SK-N-SH treated with all-trans-retinoic acid at 6 μM for 48 hours (cell line): ENCODE results near the gene CPN1.

Source experiments
- ESRRG ChIP-seq: fragments of 250-450 bp; sonication (Bioruptor Pico); IDR thresholded peaks from 2 replicates; pipeline ENCODE4 v1.6.1; 2021; ENCODE audit warnings: mild to moderate bottlenecking
- ISL1 ChIP-seq: fragments of 250-450 bp; sonication (Bioruptor Pico); IDR thresholded peaks from 2 replicates; pipeline ENCODE4 v2.1.2; 2022; ENCODE audit warnings: mild to moderate bottlenecking, moderate library complexity
- RARB ChIP-seq: fragments of 250-450 bp; sonication (Bioruptor Pico); IDR thresholded peaks from 2 replicates; pipeline ENCODE4 v1.8.0; 2021; ENCODE audit warnings: mild to moderate bottlenecking, moderate library complexity
- ZC3H10 ChIP-seq: fragments of 250-450 bp; sonication (Bioruptor Pico); IDR thresholded peaks from 2 replicates; pipeline ENCODE4 v1.5.1; 2021; ENCODE audit warnings: mild to moderate bottlenecking, moderate library complexity
- ZFP3 ChIP-seq: fragments of 250-450 bp; sonication (Bioruptor Pico); IDR thresholded peaks from 2 replicates; pipeline ENCODE4 v1.5.0; 2020; ENCODE audit warnings: mild to moderate bottlenecking, moderate library complexity
- TF ChIP-seq, protein P1 (sequence below): fragments of 250-450 bp; sonication (Bioruptor Pico); IDR thresholded peaks from 2 replicates; pipeline ENCODE4 v1.5.1; 2020; ENCODE audit warnings: low read depth, mild to moderate bottlenecking, moderate library complexity
- TF ChIP-seq, protein P2 (sequence below): fragments of 250-450 bp; sonication (Bioruptor Pico); IDR thresholded peaks from 2 replicates; pipeline ENCODE4 v1.8.0; 2020; ENCODE audit warnings: mild to moderate bottlenecking, moderate library complexity, borderline replicate concordance

DNA sequence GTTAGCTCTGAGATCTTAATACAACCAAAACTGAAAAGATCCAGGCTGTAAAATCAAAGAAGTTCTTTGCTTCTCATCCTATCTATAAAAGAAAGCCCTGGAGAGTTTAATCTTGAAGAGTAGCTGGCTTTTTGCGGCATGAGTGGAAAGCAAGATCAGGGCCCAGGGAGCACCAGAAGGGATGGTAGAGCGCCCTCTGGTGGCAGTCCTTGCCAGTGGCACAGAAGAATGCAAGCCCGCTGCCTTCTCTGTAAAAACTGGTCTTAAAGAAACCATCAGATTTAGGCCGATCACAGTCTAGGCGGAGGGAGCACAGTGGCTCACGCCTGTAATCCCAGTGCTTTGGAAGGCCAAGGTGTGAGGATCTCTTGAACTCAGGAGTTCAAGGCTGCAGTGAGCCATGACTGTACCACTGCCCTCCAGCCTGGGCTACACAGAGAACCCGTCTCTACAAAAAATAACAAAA, 35.6 kb downstream of the CPN1 start:
- TF ChIP-seq, protein P1, sequence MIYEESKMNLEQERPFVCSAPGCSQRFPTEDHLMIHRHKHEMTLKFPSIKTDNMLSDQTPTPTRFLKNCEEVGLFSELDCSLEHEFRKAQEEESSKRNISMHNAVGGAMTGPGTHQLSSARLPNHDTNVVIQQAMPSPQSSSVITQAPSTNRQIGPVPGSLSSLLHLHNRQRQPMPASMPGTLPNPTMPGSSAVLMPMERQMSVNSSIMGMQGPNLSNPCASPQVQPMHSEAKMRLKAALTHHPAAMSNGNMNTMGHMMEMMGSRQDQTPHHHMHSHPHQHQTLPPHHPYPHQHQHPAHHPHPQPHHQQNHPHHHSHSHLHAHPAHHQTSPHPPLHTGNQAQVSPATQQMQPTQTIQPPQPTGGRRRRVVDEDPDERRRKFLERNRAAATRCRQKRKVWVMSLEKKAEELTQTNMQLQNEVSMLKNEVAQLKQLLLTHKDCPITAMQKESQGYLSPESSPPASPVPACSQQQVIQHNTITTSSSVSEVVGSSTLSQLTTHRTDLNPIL (CRISPR knock-in tag), result no peak
- TF ChIP-seq RARB (CRISPR knock-in tag), result no peak
- TF ChIP-seq ISL1 (CRISPR knock-in tag), result no peak
- no peak for TF ChIP-seq ZC3H10 (CRISPR knock-in tag)
- TF ChIP-seq, protein P2, sequence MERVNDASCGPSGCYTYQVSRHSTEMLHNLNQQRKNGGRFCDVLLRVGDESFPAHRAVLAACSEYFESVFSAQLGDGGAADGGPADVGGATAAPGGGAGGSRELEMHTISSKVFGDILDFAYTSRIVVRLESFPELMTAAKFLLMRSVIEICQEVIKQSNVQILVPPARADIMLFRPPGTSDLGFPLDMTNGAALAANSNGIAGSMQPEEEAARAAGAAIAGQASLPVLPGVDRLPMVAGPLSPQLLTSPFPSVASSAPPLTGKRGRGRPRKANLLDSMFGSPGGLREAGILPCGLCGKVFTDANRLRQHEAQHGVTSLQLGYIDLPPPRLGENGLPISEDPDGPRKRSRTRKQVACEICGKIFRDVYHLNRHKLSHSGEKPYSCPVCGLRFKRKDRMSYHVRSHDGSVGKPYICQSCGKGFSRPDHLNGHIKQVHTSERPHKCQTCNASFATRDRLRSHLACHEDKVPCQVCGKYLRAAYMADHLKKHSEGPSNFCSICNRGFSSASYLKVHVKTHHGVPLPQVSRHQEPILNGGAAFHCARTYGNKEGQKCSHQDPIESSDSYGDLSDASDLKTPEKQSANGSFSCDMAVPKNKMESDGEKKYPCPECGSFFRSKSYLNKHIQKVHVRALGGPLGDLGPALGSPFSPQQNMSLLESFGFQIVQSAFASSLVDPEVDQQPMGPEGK (CRISPR knock-in tag), result no peak
- TF ChIP-seq ZFP3 (CRISPR knock-in tag), result no peak
- TF ChIP-seq ESRRG, result no peak
